Glutamatergic neuron (in vitro differentiated cells): ENCODE data around the gene LAMA3. TPM values are rescaled to one million over a fixed set of nuclear protein-coding genes. Genes with fewer than 3 reads are reported as not detected.

Experiments
- DNase-seq: peaks from one replicate; pipeline ENCODE4 v3.0.0; 2022
- H3K27ac Mint-ChIP-seq: one replicate; pipeline ENCODE4 v1.8.0; 2020; ENCODE audit warnings: mild to moderate bottlenecking, mixed read lengths, inconsistent platforms; ENCODE audit not compliant: unreplicated experiment
- H3K27me3 Mint-ChIP-seq: one replicate; pipeline ENCODE4 v1.8.0; 2020; ENCODE audit warnings: mild to moderate bottlenecking, moderate library complexity, mixed read lengths, inconsistent platforms; ENCODE audit not compliant: unreplicated experiment
- H3K36me3 Mint-ChIP-seq: one replicate; pipeline ENCODE4 v1.8.0; 2020; ENCODE audit warnings: mild to moderate bottlenecking, mixed read lengths, inconsistent platforms; ENCODE audit not compliant: unreplicated experiment
- H3K4me1 Mint-ChIP-seq: one replicate; pipeline ENCODE4 v1.8.0; 2020; ENCODE audit warnings: mild to moderate bottlenecking, low read depth, mixed read lengths, inconsistent platforms; ENCODE audit not compliant: unreplicated experiment
- H3K4me3 Mint-ChIP-seq: one replicate; pipeline ENCODE4 v1.8.0; 2020; ENCODE audit warnings: mild to moderate bottlenecking, mixed read lengths, inconsistent platforms; ENCODE audit not compliant: unreplicated experiment
- H3K9me3 Mint-ChIP-seq: one replicate; pipeline ENCODE4 v1.8.0; 2020; ENCODE audit warnings: mild to moderate bottlenecking, moderate library complexity, mixed read lengths, inconsistent platforms; ENCODE audit not compliant: unreplicated experiment
- total RNA-seq: library from RNA; stranded (reverse); fragmentation: NEBNext Ultra II Directional; extraction: Animal tissue kit (Norgen Biotek cat#: 25700); gene quantifications from one replicate; pipeline ENCODE4 v1.2.1, GENCODE V29; 2021; ENCODE audit not compliant: unreplicated experiment
- TF ChIP-seq, protein P1 (sequence below): fragments of 200-600 bp; sonication (generic); IDR thresholded peaks from one replicate; pipeline ENCODE4 v1.5.0; 2021; ENCODE audit not compliant: partially characterized antibody, unreplicated experiment

The LAMA3 gene
- total RNA-seq, 1 donor from 2014 or later = 2.1 TPM

DNA sequence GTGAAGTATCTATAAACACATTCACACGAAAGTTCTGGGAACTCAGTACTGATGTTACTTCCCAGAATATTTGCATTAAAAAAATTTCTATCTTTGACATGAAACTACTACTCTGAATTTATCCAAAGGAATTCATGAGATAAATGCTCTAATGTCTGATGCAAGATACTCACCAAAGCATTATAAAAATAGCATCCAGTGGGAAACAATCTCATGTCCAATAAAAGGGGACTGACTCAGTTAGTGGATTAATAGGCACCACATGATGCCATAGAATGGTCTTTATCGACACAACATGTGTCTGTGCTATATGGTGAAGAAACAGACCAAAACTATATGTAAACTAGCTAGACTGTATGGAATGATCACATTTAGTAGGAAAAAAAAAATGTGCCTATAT is 33.9 kb downstream of the LAMA3 start:
- H3K27me3 Mint-ChIP-seq = no peaks in the 10 kb centered on the region
- no peak overlapping the region for H3K27ac Mint-ChIP-seq
- no peak overlapping the region for H3K4me3 Mint-ChIP-seq
- no peak for DNase-seq
- no peaks in the 10 kb centered on the region for H3K9me3 Mint-ChIP-seq
- TF ChIP-seq, protein P1, sequence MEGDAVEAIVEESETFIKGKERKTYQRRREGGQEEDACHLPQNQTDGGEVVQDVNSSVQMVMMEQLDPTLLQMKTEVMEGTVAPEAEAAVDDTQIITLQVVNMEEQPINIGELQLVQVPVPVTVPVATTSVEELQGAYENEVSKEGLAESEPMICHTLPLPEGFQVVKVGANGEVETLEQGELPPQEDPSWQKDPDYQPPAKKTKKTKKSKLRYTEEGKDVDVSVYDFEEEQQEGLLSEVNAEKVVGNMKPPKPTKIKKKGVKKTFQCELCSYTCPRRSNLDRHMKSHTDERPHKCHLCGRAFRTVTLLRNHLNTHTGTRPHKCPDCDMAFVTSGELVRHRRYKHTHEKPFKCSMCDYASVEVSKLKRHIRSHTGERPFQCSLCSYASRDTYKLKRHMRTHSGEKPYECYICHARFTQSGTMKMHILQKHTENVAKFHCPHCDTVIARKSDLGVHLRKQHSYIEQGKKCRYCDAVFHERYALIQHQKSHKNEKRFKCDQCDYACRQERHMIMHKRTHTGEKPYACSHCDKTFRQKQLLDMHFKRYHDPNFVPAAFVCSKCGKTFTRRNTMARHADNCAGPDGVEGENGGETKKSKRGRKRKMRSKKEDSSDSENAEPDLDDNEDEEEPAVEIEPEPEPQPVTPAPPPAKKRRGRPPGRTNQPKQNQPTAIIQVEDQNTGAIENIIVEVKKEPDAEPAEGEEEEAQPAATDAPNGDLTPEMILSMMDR = no peak
- no peaks in the 10 kb centered on the region for H3K36me3 Mint-ChIP-seq
- H3K4me1 Mint-ChIP-seq = peaks cover 6% of the 10 kb centered on the region

DNA sequence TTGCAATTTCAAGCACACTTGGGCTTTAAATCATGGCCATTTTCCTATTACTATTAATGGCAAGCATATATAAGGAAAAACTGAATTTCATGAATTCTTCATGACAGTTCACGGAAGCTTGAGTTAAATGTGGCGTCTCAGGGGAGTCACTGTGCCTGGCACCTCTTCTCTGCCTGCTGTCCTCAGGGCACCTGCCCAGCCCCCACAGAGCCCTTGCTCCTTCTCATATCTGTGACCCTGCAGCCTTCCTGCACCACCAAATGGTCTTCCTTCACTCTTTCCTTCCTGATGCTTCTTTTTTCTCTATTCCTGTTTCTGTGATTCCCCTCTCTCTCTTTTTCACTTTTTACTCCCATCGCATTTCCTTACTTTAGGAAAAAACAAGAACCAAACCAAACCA is 35.4 kb downstream of the LAMA3 start:
- H3K4me1 Mint-ChIP-seq = peaks cover 3% of the 10 kb centered on the region
- H3K4me3 Mint-ChIP-seq = no peak overlapping the region
- TF ChIP-seq, protein P1 = no peak
- H3K27ac Mint-ChIP-seq = no peak overlapping the region
- no peak for DNase-seq
- no peaks in the 10 kb centered on the region for H3K27me3 Mint-ChIP-seq
- no peaks in the 10 kb centered on the region for H3K9me3 Mint-ChIP-seq
- no peaks in the 10 kb centered on the region for H3K36me3 Mint-ChIP-seq

DNA sequence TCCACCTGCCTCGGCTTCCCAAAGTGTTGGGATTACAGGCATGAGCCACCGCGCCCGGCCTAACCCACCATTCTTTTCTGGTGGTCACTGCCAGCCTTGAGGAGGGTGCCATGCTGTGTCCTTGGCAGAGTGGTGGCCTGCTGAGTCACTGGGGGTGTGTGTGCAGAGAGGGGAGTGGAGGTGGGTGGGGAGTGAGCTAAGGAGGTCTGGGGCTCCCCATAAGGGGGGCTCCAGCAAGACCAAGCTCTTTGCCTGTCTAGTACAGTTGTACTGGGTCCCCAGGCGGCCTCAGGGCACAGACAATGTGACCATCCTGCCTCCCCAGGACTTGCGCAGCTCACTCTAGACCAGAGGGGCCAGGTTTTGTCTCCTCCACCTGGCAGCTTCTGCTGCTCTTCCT is 36.1 kb downstream of the LAMA3 start:
- Mint-ChIP-seq H3K36me3 (no peaks in the 10 kb centered on the region), H3K9me3 (no peaks in the 10 kb centered on the region), H3K27me3 (no peaks in the 10 kb centered on the region), H3K4me3 (no peak overlapping the region), H3K27ac (no peak overlapping the region), H3K4me1 (peaks cover 3% of the 10 kb centered on the region)
- no peak for DNase-seq
- TF ChIP-seq, protein P1 = no peak

DNA sequence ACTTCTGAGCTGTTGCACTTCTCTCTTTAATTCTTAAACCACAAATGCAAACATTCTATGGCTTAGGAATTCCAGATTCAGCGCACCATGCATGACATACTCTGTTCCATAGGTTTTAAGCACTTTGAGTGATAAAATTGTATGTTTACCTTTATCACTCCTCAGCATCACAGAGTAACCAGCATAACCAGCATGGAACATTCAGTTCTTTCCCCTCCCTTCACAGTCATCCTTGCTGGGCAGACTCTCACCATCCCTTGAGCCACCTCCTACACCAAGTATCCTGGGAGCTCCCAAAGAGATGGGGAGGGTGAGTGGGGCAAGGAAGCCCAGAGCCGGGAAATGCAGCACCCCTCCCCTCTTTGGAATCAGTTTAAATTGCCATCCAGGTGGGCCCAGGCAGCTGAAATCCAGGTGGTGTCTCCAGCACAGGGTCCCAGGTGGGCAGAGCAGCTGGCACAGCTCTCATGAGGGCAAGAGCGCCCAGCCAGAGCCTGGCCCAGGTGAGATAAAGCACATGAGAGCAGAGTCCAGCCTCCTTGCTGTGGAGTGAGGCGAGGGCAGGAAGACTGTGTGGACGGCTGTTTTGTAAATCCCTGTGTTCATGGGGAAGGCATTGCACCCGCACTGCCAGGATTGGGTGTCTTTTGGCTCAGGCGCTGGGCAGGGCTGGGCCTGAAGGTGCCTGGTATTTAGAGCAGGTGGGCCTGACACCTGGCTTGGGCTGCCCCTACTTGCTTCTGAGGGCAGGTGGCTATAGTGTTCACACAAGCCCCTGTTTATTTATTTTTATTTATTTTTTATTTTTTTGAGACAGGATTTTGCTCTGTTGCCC is 36.8 kb downstream of the LAMA3 start:
- no peaks in the 10 kb centered on the region for H3K27me3 Mint-ChIP-seq
- DNase-seq = no peak
- H3K4me1 Mint-ChIP-seq = peaks cover 3% of the 10 kb centered on the region
- no peak overlapping the region for H3K4me3 Mint-ChIP-seq
- no peak overlapping the region for H3K27ac Mint-ChIP-seq
- TF ChIP-seq, protein P1 = no peak
- no peaks in the 10 kb centered on the region for H3K9me3 Mint-ChIP-seq
- H3K36me3 Mint-ChIP-seq = no peaks in the 10 kb centered on the region

DNA sequence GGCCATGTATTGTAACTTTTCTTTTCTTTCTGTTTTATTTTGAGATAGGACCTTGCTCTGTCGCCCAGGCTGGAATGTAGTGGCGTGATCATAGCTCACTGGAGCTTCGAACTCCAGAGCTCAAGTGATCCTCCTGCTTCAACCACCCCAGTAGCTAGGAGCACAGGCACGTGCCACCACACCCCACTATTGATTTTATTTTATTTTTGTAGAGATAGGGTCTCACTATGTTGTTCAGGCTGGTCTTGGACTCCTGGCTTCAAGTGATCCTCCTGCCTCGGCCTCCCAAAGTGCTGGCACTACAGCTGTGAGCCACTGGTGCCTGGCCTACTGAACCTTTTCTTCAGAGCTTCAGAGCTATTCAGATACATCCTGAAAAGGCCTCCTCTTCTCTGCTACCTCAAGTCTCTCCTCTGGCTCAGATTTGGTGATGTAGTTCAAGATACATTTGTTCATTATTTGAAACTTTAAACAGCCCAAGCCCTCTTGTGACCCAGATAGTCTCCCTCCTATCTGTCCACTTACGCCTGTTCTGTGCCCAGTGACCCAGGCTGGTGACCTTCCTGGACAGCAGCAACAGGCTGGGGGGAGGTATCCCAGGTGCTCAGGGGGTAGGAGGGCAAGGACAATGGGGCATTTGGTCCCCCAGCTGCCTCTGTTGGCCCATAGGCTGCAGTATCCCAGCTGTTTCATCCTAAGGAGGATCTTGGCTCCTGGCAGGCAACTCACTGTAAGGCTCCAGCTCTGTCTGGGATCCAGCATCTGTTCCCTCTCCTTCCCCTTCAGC is 38.6 kb downstream of the LAMA3 start:
- TF ChIP-seq, protein P1 = no peak
- no peak overlapping the region for H3K27ac Mint-ChIP-seq
- H3K9me3 Mint-ChIP-seq = no peaks in the 10 kb centered on the region
- no peaks in the 10 kb centered on the region for H3K36me3 Mint-ChIP-seq
- H3K4me1 Mint-ChIP-seq = peaks cover 3% of the 10 kb centered on the region
- DNase-seq = no peak
- no peak overlapping the region for H3K4me3 Mint-ChIP-seq
- no peaks in the 10 kb centered on the region for H3K27me3 Mint-ChIP-seq
